HL-60 (cell line): ENCODE data around the gene PROK1.

Experiments
- DNase-seq, 2 experiments: peaks; one replicate each; pipeline ENCODE4 v3.0.0-alpha.2; 2010 to 2020; ENCODE audit warnings: low read depth in 1 of 2, low spot score in 1 of 2
- H3K27ac ChIP-seq: fragments of 250-450 bp; sonication (Bioruptor Pico); replicated peaks from 2 replicates; pipeline ENCODE4 v1.5.1; 2020; ENCODE audit warnings: mild to moderate bottlenecking, moderate library complexity
- H3K27me3 ChIP-seq: fragments of 250-450 bp; sonication (Bioruptor Pico); 2 replicates; pipeline ENCODE4 v1.5.1; 2021; ENCODE audit warnings: mild to moderate bottlenecking, moderate library complexity; ENCODE audit not compliant: insufficient read depth, poor library complexity, severe bottlenecking
- H3K4me3 ChIP-seq: replicated peaks from 2 replicates; pipeline ENCODE4 v1.5.1; 2011; ENCODE audit warnings: mild to moderate bottlenecking, control low read depth, low read length; ENCODE audit not compliant: insufficient read depth
- CTCF ChIP-seq: IDR thresholded peaks from one replicate; pipeline ENCODE4 v1.5.1; 2011; ENCODE audit warnings: low read length, control low read depth, inconsistent platforms; ENCODE audit not compliant: insufficient read depth
- GABPA ChIP-seq: IDR thresholded peaks from 2 replicates; pipeline ENCODE4 v1.6.1; 2012; ENCODE audit warnings: low read depth
- POLR2AphosphoS5 ChIP-seq: IDR thresholded peaks from 2 replicates; pipeline ENCODE4 v1.6.1; 2012; ENCODE audit warnings: low read depth
- REST ChIP-seq: IDR thresholded peaks from 2 replicates; pipeline ENCODE4 v1.6.1; 2012; ENCODE audit warnings: low read depth; ENCODE audit not compliant: insufficient replicate concordance
- SPI1 ChIP-seq: IDR thresholded peaks from 2 replicates; pipeline ENCODE4 v1.6.1; 2012; ENCODE audit warnings: low read depth, mild to moderate bottlenecking, borderline replicate concordance

PROK1 gene

DNA sequence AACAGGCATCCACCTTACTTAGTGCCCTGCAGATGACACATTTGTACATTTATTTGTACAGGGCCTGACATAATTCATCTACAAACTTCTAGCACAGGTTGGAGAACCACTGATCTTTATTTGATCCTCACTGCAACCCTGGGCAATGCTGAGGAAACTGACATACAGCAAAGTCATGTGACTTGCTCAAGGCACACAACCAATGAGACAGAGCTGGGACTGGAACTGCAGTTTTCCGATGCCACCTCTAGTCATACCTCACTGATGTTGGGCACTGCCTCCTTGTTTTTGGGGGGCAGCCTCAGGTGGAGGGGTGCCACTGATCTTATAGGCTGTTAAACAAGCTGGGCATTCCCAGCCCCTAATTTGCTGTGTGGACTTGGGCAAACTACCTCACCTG, 3.4 kb downstream of the PROK1 start:
- no peak for DNase-seq
- Histone ChIP-seq H3K27ac (no peak overlapping the region), H3K27me3 (peaks cover 8% of the 10 kb centered on the region), H3K4me3 (no peak overlapping the region)
- no peak for TF ChIP-seq POLR2AphosphoS5
- no peak for TF ChIP-seq GABPA
- TF ChIP-seq CTCF = no peak
- TF ChIP-seq REST = no peak
- TF ChIP-seq SPI1 = no peak

- TF ChIP-seq POLR2AphosphoS5 = no peak
- no peak for TF ChIP-seq GABPA
- no peak for TF ChIP-seq CTCF
- TF ChIP-seq REST = no peak
- no peak for TF ChIP-seq SPI1
- DNase-seq = no peak
- H3K27me3 ChIP-seq = peaks cover 8% of the 10 kb centered on the region
- H3K27ac ChIP-seq = no peak overlapping the region
- H3K4me3 ChIP-seq = no peak overlapping the region
Measured at GRCh38 chr1:110455151-110455550, 4.2 kb downstream of the PROK1 start.

DNA sequence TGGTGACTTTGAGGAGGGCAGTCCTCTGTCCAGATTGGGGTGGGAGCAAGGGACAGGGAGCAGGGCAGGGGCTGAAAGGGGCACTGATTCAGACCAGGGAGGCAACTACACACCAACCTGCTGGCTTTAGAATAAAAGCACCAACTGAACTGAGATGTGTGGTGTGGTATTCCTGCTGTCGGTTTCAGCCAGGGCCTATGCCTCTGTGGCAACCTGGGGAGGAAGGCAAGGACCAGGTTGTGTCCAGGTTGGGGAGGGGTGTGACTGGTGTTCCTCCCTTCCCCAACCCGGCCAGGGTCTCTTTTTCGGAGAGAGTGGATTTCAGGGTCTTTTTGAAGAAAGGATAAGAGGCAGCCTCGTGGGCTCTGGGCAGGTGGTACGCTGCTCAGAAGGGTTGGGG, 6.3 kb downstream of the PROK1 start:
- DNase-seq = no peak
- Histone ChIP-seq H3K27me3 (no peaks in the 10 kb centered on the region), H3K27ac (no peak overlapping the region), H3K4me3 (no peak overlapping the region)
- no peak for TF ChIP-seq POLR2AphosphoS5
- TF ChIP-seq CTCF = no peak
- no peak for TF ChIP-seq REST
- TF ChIP-seq GABPA = no peak
- TF ChIP-seq SPI1 = no peak
